Measurements from ENCODE around the gene FGFR4.

Gene FGFR4

DNA sequence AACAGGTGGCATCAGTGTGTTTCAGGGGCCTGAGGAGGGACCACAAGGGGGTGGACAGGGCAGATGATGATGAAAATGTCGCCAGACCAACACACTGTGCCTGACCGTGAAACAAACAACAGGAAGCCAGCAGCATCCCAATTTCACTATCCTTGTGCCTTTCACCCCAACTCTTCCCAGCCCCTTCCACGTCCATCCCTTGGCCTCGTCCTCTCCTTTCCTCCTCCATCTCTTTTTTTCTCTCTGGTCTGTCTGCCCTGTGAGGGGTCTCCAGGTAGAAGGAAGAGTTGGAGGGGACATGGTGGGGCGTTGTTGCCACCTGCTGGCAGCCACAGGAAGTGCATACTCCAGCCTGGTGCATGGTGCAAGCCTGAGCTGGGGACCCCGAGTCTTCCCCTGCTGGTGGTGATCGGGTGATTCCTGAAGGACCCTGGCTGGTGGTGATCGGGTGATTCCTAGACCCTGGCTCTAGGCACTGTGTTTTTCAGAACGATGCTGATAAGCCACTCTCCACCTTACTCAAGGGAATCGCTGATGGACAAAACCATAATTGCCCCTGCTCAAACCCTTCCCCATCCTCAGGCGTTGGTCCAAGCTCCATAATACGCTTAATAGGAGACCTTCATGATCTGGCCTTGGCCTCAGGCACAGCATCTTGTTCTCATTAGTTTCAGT lies 25.1 kb downstream of the FGFR4 start:
- Histone ChIP-seq H3F3A (ENCODE audit: insufficient read depth, low read length) (no peaks in the 10 kb centered on the region), H3K9me3 (ENCODE audit: low read length) (no peaks in the 10 kb centered on the region), H3K9me2 (ENCODE audit: low read depth, low read length) (no peaks in the 10 kb centered on the region), H3K9ac (ENCODE audit: low read length) (no peak overlapping the region), H3K27me3 (ENCODE audit: insufficient read depth, low read length) (no peaks in the 10 kb centered on the region), H3K36me3 (ENCODE audit: insufficient read depth, low read length) (no peaks in the 10 kb centered on the region), H3K4me1 (ENCODE audit: insufficient read depth, low read length, severe bottlenecking) (peaks cover 17% of the 10 kb centered on the region), H3K27ac (ENCODE audit: low read depth, low read length, poor library complexity, severe bottlenecking) (no peak overlapping the region), H3K4me2 (ENCODE audit: low read length) (peak overlapping the region; percentile 41), H3K4me3 (ENCODE audit: low read depth, low read length, poor library complexity, severe bottlenecking) (no peak overlapping the region), H4K20me1 (ENCODE audit: insufficient read depth, low read length) (no peaks in the 10 kb centered on the region), H3K79me2 (ENCODE audit: insufficient read depth, low read length) (no peaks in the 10 kb centered on the region), H2AFZ (ENCODE audit: low read length) (no peak overlapping the region)
- TF ChIP-seq EZH2 (IDR thresholded peaks at IDR 0.05; ENCODE audit: borderline replicate concordance, low read length) (no peak), CTCF (IDR thresholded peaks at IDR 0.05; ENCODE audit: low read length) (peak; percentile 96)

GRCh38 chr5:177112589-177113220 lies 26.0 kb downstream of the FGFR4 start:
- Histone ChIP-seq H3K27ac (ENCODE audit: low read depth, low read length, poor library complexity, severe bottlenecking) (no peak overlapping the region), H3F3A (ENCODE audit: insufficient read depth, low read length) (no peaks in the 10 kb centered on the region), H3K9ac (ENCODE audit: low read length) (no peak overlapping the region), H3K4me2 (ENCODE audit: low read length) (no peak overlapping the region), H3K79me2 (ENCODE audit: insufficient read depth, low read length) (no peaks in the 10 kb centered on the region), H2AFZ (ENCODE audit: low read length) (no peak overlapping the region), H3K4me1 (ENCODE audit: insufficient read depth, low read length, severe bottlenecking) (peaks cover 21% of the 10 kb centered on the region), H4K20me1 (ENCODE audit: insufficient read depth, low read length) (no peaks in the 10 kb centered on the region), H3K9me3 (ENCODE audit: low read length) (no peaks in the 10 kb centered on the region), H3K27me3 (ENCODE audit: insufficient read depth, low read length) (no peaks in the 10 kb centered on the region), H3K9me2 (ENCODE audit: low read depth, low read length) (no peaks in the 10 kb centered on the region), H3K4me3 (ENCODE audit: low read depth, low read length, poor library complexity, severe bottlenecking) (no peak overlapping the region), H3K36me3 (ENCODE audit: insufficient read depth, low read length) (no peaks in the 10 kb centered on the region)
- TF ChIP-seq CTCF (IDR thresholded peaks at IDR 0.05; ENCODE audit: low read length) (no peak), EZH2 (IDR thresholded peaks at IDR 0.05; ENCODE audit: borderline replicate concordance, low read length) (no peak)

DNA sequence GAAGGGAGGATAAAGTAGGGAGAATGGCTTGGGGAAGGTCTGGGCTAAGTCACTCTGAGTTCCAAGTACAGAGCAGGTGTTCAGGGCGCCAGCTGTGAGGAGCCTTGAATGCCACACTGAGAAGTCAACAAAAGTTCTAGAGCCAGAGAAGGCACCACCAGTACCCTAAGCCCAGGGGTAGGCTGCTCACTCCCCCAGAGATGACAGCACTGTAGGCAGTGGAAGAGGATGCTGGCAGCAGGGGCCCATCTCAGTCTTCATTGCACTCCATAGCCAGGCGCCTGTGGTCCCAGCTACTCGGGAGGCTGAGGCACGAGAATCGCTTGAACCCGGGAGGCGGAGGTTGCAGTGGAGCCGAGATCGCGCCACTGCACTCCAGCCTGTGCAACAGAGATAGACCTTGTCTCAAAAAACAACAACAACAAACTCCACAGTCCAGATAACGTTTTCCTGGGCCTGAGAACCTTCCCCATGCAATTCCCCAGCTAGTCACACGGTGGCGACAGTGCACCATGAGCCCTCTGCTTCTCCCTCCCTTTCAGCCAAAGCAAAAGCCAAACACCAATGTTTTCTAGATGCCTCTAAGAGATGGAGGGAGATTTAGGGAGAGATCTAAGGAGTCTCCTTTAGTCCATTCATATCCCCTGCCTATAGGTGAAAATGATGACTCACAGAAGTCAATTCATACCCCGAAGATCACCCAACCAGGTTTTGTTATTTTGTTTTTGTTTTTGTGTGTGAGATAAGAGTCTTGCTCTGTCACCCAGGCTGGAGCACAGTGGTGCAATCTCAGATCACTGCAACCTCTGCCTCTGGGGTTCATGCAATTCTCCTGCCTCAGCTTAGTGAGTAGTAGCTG lies 27.1 kb downstream of the FGFR4 start:
- Histone ChIP-seq H3K9ac (ENCODE audit: low read length) (no peak overlapping the region), H3K27ac (ENCODE audit: low read depth, low read length, poor library complexity, severe bottlenecking) (no peak overlapping the region), H4K20me1 (ENCODE audit: insufficient read depth, low read length) (no peaks in the 10 kb centered on the region), H3F3A (ENCODE audit: insufficient read depth, low read length) (no peaks in the 10 kb centered on the region), H3K4me1 (ENCODE audit: insufficient read depth, low read length, severe bottlenecking) (peaks cover 21% of the 10 kb centered on the region), H3K9me2 (ENCODE audit: low read depth, low read length) (no peaks in the 10 kb centered on the region), H3K4me3 (ENCODE audit: low read depth, low read length, poor library complexity, severe bottlenecking) (no peak overlapping the region), H3K27me3 (ENCODE audit: insufficient read depth, low read length) (no peaks in the 10 kb centered on the region), H3K36me3 (ENCODE audit: insufficient read depth, low read length) (no peaks in the 10 kb centered on the region), H2AFZ (ENCODE audit: low read length) (no peak overlapping the region), H3K9me3 (ENCODE audit: low read length) (no peaks in the 10 kb centered on the region), H3K79me2 (ENCODE audit: insufficient read depth, low read length) (no peaks in the 10 kb centered on the region), H3K4me2 (ENCODE audit: low read length) (no peak overlapping the region)
- TF ChIP-seq CTCF (IDR thresholded peaks at IDR 0.05; ENCODE audit: low read length) (peak; percentile 98), EZH2 (IDR thresholded peaks at IDR 0.05; ENCODE audit: borderline replicate concordance, low read length) (no peak)
